Measurements from ENCODE around the gene ADAD2.

DNA sequence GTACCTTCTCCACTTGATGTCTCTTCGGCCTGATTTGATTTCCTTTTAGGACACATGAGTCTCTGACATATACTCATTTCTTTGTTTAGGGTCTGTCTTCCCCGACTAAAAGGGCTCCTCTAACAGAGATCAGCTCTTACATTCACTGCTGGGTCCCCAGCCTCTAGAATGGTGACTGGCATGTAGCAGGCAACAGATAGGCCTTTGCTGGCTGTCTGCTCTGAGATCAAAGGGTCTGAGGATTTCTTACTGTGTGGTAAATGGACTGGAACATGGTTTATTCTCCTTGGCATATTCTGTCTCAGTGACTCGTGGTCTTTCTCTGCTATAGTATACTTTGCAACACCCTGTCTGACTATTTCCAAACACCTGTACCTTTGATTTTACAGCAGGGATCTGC is 29.2 kb upstream of the ADAD2 start:
- TF ChIP-seq, protein P1, sequence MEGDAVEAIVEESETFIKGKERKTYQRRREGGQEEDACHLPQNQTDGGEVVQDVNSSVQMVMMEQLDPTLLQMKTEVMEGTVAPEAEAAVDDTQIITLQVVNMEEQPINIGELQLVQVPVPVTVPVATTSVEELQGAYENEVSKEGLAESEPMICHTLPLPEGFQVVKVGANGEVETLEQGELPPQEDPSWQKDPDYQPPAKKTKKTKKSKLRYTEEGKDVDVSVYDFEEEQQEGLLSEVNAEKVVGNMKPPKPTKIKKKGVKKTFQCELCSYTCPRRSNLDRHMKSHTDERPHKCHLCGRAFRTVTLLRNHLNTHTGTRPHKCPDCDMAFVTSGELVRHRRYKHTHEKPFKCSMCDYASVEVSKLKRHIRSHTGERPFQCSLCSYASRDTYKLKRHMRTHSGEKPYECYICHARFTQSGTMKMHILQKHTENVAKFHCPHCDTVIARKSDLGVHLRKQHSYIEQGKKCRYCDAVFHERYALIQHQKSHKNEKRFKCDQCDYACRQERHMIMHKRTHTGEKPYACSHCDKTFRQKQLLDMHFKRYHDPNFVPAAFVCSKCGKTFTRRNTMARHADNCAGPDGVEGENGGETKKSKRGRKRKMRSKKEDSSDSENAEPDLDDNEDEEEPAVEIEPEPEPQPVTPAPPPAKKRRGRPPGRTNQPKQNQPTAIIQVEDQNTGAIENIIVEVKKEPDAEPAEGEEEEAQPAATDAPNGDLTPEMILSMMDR (IDR thresholded peaks at IDR 0.05): no peak
- TF ChIP-seq POLR2A (IDR thresholded peaks at IDR 0.05): no peak

Data from heart left ventricle (tissue), 13 donors.